ENCODE data around the gene HNRNPUL1. TPM values are rescaled to one million over a fixed set of nuclear protein-coding genes. Genes with fewer than 3 reads are reported as not detected.

Gene HNRNPUL1
- total and polyA plus RNA-seq, 2 of the 8 experiments (the other 6 are each of a cell fraction or from before 2014, with no cell fraction given), result 99.5 to 264 TPM

DNA sequence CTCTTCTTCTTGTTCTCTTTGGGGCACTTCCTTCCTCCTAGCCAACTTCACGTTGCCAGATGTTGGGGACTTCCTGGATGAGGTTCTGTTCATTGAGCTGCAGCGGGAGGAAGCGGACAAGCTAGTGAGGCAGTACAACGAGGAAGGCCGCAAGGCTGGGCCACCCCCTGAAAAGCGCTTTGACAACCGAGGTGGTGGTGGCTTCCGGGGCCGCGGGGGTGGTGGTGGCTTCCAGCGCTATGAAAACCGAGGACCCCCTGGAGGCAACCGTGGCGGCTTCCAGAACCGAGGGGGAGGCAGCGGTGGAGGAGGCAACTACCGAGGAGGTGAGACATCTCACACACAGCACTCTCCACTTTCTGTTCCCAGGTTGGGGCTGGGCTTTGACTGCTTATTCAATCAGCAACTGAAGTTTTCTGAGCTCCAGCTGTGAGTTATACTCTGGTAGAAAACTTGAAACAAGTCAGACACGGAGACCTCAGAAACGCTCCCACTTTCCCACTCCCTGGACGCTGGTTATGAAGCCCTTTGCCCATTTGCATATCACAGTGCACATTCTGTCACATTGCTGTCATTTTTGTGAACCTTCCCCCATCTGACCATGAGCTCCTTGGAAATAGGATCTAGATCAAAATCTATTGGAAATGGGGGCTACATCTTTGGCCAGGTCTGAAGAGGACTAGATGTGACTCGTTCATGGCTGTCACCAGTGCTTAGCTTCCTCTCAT is 38.6 kb downstream of the HNRNPUL1 start:
- Histone ChIP-seq H3K18ac (ENCODE audit: extremely low read depth, low read length) (no peak overlapping the region), H2BK20ac (ENCODE audit: low read length) (no peak overlapping the region), H3K4me3 (ENCODE audit: extremely low read depth in 1 of 4, insufficient read depth in 2 of 4, low read depth in 3 of 4, low read length in 4 of 4) (no peak overlapping the region), H3K27ac (ENCODE audit: low read depth, low read length) (no peak overlapping the region), H3K79me1 (ENCODE audit: low read depth, low read length) (no peaks in the 10 kb centered on the region; the same call in 1 of the 2 replicates), H3K79me2 (ENCODE audit: control insufficient read depth in 1 of 2, insufficient read depth in 2 of 2, low read length in 2 of 2) (no peaks in the 10 kb centered on the region), H3K23ac (ENCODE audit: insufficient read length) (no peak overlapping the region), H3K9ac (replicated peaks in 1 of 4; ENCODE audit: extremely low read depth in 1 of 4, low read depth in 3 of 4, low read length in 3 of 4) (no peak overlapping the region), H3K27me3 (replicated peaks in 1 of 4; ENCODE audit: control insufficient read depth in 3 of 4, extremely low read depth in 1 of 4, insufficient read depth in 3 of 4, low read length in 3 of 4) (no peaks in the 10 kb centered on the region), H3K14ac (ENCODE audit: insufficient read length) (no peak overlapping the region), H3K4me1 (replicated peaks in 1 of 4; ENCODE audit: control insufficient read depth in 3 of 4, insufficient read depth in 4 of 4, low read length in 3 of 4) (no peaks in the 10 kb centered on the region; a peak in 1 of 7 replicates), H4K8ac (ENCODE audit: extremely low read depth, insufficient read depth, low read length) (no peak overlapping the region), H3K36me3 (ENCODE audit: control insufficient read depth in 2 of 4, insufficient read depth in 4 of 4, low read length in 3 of 4) (peaks cover 66 to 96% (median 87%) of the 10 kb centered on the region in 4 experiments), H3K23me2 (ENCODE audit: low read depth, low read length) (no peaks in the 10 kb centered on the region), H2BK12ac (ENCODE audit: low read depth, low read length) (no peak overlapping the region), H2AK5ac (ENCODE audit: low read depth, low read length) (no peak overlapping the region), H3K56ac (replicated peaks; ENCODE audit: insufficient read length, low read depth, low read length) (no peak overlapping the region), H4K20me1 (replicated peaks in 1 of 2; ENCODE audit: control insufficient read depth in 1 of 2, insufficient read depth in 2 of 2, low read length in 2 of 2) (peaks cover 6 to 25% of the 10 kb centered on the region in 2 experiments), H4K91ac (replicated peaks; ENCODE audit: insufficient read length, low read length) (no peak overlapping the region), H2BK15ac (ENCODE audit: low read length) (no peak overlapping the region), H2BK5ac (ENCODE audit: low read depth, low read length) (no peak overlapping the region), H2AFZ (ENCODE audit: low read length) (no peak overlapping the region), H3K9me3 (ENCODE audit: insufficient read depth in 2 of 2, low read depth in 1 of 2, low read length in 1 of 2) (no peaks in the 10 kb centered on the region), H3K4me2 (ENCODE audit: insufficient read depth in 1 of 2, low read depth in 2 of 2, low read length in 2 of 2) (no peak overlapping the region), H2BK120ac (replicated peaks; ENCODE audit: low read depth, low read length) (no peak overlapping the region), H4K5ac (ENCODE audit: insufficient read length, low read depth, low read length) (no peak overlapping the region), H3K4ac (replicated peaks; ENCODE audit: insufficient read length, low read depth, low read length) (no peak overlapping the region)
- DNase-seq (ENCODE audit: low read depth in 1 of 2, low spot score in 2 of 2), result no peak
- 96% methylated on average over 20 of the region's 21 CpGs; no CpG with 5 or more reads in 1 of the 2 experiments for WGBS, 2 experiments (ENCODE audit: extremely low coverage in 1 of 2, insufficient coverage in 1 of 2, insufficient read length in 1 of 2, insufficient replicate concordance in 2 of 2, low coverage in 1 of 2, low lambda C conversion rate in 2 of 2, missing lambda C conversion rate in 1 of 2)
- no peak for FAIRE-seq
- ChIA-PET CTCF (ENCODE audit: partially characterized antibody) (interaction anchor here (0.7 to 7.3 kb wide), 4 partner anchors 7 to 377 kb away, joined by 3 to 63 read pairs (median 10); no protein-coding TSS in a partner anchor), POLR2A (ENCODE audit: partially characterized antibody) (interaction anchor here (0.6 to 22.6 kb wide), 5 partner anchors 19 to 612 kb away, joined by 3 to 579 read pairs (median 3); partner anchors contain the start of gene HNRNPUL1)
- TF ChIP-seq POU5F1 (IDR thresholded peaks at IDR 0.05; ENCODE audit: low read depth, low read length) (no peak), RAD21 (IDR thresholded peaks at IDR 0.05 in 1 of 2, conservative IDR thresholded peaks at IDR 0.05 in 1 of 2; ENCODE audit: low read depth in 2 of 2, low read length in 2 of 2) (no peak)
